Left renal pelvis (tissue), 4 donors: Measurements from ENCODE around the gene TNP2. TPM values are rescaled to one million over a fixed set of nuclear protein-coding genes. Genes with fewer than 3 reads are reported as not detected.
"Not testable (repeated sequence)": the region's sequence is repeated elsewhere in the genome, so short reads cannot be mapped to it uniquely, and the experiment has no call there.

Experiments used
- DNase-seq, 4 donors: peaks; one replicate each; pipeline ENCODE4 v3.0.0-alpha.2; 2013; ENCODE audit warnings: low read depth in 4 of 4, low spot score in 3 of 4
- polyA plus RNA-seq, 4 donors: library from polyadenylated mRNA; unstranded; fragments of 120-200 nt; gene quantifications; one replicate each; pipeline ENCODE4 v1.2.1, GENCODE V29; 2013; ENCODE audit not compliant: insufficient read length in 4 of 4

TNP2 gene
- polyA plus RNA-seq, 4 donors: not detected

GRCh38 chr16:11301645-11302501 lies 32.7 kb upstream of the TNP2 start:
- DNase-seq: no peak

DNA sequence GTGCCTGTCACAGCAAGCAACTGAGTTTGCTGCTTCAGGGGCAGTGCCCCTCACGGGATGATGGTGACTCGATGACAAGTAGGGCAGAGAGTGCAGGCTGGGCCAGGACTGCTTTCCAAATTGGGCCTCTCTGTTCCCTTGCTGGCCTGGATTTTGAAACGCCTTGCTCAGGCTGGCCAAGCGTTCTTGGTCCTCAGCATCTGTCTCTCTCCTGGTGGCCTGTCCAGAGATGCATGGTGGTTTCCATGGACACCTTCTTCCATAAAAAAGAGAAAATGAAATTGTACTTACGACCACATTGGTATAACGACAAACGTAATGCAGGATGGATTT lies 31.4 kb upstream of the TNP2 start:
- no peak for DNase-seq

DNA sequence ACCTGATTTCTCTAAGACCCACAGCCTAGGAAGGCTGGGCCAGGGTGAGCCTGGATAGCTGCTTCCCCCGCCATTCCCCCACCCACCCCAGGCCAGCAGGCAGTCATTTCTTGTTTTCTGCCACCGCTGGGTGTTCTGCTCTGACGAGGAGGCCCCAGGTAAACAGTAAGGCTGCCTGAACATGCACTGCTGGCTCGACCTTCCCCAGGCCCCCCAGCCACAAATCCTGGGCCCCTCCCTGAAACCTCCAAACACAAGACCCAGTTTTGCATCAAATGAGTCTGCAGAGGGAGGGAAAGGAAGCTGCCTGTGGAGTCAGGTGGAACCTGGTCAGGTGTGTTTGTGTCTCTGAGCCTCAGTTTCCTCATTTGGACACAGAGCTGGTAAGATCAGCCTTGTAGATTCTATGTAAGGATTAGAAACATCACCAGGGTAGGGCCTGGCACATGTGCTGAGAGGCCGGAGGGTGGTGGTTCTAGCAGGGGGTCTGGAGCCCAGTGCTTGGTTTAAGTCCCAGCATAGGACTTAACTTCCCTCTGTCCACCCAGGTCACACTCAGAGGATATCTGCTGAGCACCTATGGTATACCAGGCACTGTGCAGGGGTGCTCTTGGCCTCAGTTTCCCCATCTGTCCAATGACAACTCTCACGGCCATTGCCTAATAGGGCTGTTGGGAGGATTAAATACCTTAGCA lies 30.9 kb upstream of the TNP2 start:
- no peak for DNase-seq

GRCh38 chr16:11298950-11299547 lies 29.9 kb upstream of the TNP2 start:
- DNase-seq: not testable (repeated sequence)

- DNase-seq: no peak
These were observed 29.2 kb upstream of the TNP2 start for GRCh38 chr16:11298143-11298900.

- peak in 1 of 4 donors; percentile 62 for DNase-seq
These were observed 28.5 kb upstream of the TNP2 start for GRCh38 chr16:11297492-11298142.

DNA sequence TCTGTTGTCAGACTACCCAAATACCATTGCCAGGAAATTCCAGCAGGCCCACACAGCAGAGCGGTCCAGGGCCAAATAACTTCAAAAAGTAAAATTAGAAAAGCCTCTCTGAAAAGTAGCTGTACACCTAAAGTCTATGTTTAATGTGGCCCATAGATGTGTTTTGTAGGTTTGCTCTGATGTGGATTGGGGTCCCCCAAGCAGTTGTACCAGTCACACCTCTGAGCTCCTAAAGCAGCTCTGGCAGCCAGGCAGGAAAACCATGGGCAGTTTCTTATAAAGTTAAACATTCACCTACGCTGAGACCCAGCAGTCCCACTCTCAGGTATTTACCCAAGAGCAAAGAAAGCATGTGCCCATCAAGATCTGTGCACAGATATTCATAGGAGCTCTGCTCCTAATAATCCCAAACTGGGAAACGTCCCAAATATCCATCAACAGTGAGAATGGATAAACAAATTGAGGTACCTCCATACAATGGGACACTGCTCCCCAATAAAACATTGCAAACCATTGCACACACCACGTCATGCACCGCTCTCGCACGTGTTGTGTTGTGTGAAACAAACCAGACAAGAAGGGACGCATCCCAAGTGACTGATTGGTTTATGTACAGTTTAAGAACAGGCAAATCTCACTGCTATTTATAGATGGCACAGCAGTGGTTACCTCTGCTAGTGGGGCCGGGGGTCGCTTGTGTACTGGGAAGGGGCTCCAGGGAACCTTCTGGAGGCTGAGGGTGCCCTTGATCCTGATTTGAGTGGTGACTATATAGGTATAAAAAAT lies 27.8 kb upstream of the TNP2 start:
- DNase-seq: no peak

DNA sequence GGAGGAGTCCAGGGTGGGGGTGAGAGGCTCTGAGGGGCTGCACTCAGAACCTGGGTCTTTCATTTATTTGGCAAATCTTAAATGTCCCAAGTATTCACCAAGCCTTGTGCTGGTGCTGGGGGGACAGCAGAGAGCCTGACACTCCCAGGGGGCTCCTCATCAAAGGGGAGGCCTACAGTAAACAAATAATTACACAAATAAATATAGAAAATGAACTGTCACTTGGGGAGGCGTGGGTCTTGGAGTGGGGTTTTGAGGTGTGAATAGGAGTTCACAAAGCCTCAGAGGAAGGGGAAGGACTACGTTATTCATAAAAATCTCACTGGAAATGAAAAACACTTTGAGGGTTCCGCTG lies 27.2 kb upstream of the TNP2 start:
- no peak for DNase-seq

DNA sequence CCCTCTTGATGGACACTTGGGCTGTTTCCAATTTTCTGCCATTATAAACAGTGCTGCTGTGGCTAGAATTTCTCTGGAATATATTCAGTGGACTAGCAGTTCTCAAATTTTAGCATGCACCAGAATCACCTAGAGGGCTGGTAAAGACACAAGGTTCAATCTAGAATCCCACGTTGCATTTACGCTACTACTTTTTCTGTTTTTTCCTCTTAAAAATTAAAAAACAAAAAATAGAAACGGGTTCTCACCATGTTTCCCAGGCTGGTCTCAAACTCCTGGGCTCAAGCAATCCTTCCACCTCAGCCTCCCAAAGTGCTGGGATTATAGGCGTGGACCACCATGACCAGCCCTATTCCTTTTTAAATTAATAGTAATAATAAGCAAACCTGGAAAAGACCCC lies 26.5 kb upstream of the TNP2 start:
- no peak for DNase-seq

DNA sequence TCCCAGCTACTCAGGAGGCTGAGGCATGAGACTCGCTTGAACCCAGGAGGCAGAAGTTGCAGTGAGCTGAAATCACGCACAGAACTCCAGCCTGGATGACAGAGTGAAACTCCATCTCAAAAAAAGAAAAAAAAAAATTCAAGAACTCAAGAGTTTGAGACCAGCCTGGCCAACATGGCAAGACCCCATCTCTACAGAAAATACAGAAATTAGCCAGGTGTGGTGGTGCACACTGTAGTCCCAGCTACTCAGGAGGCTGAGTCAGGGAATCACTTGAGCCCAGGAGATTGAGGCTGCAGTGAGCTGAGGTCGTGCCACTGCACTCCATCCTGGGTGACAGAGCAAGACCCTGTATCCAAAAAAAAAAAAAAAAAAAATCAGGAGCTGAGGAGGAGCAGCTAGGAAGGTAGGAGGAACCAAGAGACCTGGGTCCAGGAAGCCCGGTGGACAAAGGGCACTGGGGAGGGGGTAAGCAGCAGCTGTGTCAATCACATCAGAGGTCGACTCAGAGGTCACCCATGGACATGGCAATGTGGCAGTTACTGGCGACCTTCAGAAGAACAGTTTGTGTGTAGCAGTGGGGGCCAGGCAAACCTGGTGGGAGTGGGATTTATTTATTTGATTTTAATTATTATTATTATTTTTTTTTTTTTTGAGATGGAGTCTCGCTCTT lies 23.1 kb upstream of the TNP2 start:
- DNase-seq: no peak

DNA sequence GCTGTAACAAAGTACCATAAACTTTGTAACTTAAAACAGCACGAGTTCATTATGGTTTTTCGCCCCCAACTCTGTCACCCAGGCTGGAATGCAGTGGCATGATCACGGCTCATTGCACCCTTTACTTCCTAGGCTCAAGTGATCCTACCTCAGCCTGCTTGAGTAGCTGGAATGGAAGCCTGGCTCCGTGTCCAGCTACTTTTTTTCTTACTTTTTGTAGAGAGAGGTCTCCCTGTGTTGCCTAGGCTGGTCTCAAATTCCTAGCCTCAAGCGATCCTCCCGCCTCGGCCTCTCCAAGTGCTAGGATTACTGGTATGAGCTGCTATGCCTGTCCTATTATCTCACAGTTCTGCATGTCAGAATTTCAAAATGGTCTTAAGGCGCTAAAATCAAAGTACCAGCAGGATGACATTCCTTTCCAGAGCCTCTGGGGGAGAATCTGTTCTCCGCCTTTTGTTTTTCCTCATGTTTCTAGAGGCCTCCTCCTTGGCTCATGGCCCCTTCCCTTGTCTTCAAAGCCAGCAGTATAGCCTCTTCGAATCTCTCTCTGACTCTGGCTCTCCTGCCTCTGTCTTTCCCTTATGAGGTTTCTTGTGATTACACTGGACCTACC lies 22.1 kb upstream of the TNP2 start:
- DNase-seq: no peak

- no peak for DNase-seq
These were observed 21.2 kb upstream of the TNP2 start for GRCh38 chr16:11290102-11290893.

- not testable (repeated sequence) for DNase-seq
These were observed 20.6 kb upstream of the TNP2 start for GRCh38 chr16:11289696-11290095.

DNA sequence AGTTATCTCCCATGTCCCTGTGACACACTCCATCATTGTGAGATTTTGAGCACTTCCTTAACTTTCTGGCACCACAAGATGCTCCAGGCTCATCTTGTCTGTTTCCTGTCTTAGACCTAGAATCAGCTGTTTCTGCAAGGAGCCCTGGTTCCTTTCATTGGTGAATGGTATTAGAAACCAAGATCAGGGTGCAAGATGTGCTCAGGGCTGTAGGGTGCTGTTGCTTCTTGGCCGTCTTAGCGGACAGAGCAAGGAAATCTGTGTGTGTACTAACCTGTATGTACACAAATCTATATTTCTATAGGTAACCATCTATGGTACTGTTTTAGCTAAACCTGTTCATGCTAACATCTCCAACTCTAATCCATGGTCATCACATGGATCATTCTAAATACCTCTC lies 20.1 kb upstream of the TNP2 start:
- no peak for DNase-seq

DNA sequence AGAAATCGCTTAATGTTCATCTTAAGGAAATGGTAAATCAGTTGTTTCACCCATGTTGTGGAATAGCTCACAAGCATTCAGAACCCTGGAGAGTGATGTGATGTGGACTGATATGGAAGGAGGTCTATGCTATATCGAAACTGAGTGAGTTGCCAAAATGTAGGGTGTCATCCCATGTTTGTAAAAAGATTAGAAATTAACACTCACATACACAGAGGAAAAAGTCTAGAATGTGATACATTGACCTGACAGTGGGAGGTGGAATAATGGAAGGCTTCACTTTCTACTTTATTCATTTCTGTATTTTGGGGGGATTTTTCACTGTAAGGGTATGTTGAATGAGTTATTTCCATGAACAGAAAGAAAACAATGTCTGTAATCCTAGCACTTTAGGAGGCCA lies 16.7 kb upstream of the TNP2 start:
- no peak for DNase-seq

- no peak for DNase-seq
These were observed 14.7 kb upstream of the TNP2 start for GRCh38 chr16:11283820-11284248.

- no peak for DNase-seq
These were observed 11.7 kb upstream of the TNP2 start, which contains the start of gene PRM1 for GRCh38 chr16:11280616-11281522. TSS of gene PRM1 (minus strand) at chr16:11281330. CDS start at chr16:11281238, 92 bp downstream.
